ENCODE data around the gene PKNOX2.

Gene PKNOX2

GRCh38 chr11:125239585-125240560 is 75.3 kb downstream of the PKNOX2 start:
- DNase-seq: no peak

- no peak for DNase-seq
Measured at GRCh38 chr11:125241104-125241503, 76.6 kb downstream of the PKNOX2 start.

DNA sequence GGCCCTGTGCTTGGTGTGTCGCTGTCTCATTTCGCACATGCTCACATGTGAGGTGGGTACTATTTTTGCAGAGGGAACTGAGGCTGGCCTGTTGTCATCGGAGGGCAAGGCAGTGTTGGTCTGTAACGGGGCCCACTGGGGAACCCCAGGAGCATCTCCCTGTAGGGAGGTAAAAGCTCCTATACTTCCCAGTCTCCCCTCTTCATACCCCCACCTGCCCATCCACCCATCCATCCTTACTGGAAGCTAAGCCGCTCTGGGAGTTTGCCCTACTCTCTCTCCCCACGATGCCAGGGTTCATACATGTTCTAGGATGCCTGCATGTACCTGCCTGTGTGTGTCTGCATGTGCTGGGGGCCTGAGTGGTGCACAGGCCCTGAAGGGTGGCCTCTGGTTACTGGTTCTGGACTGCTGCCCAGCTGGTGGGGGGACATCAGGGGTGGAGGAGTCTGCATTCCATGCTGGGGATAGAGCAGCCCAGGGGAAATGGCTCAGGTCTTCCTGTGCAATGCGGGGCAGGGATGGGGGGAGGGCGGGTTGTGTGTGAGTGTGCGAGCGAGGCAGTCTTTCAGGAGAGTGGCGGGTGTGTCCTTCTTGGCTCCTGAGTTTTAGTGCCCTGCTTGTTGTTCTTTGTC is 77.7 kb downstream of the PKNOX2 start:
- DNase-seq: no peak

- DNase-seq: no peak
Measured at GRCh38 chr11:125244166-125244565, 79.6 kb downstream of the PKNOX2 start.

GRCh38 chr11:125245299-125245698 is 80.7 kb downstream of the PKNOX2 start:
- DNase-seq: no peak

GRCh38 chr11:125247431-125247830 is 82.9 kb downstream of the PKNOX2 start:
- no peak for DNase-seq

- no peak for DNase-seq
Measured at GRCh38 chr11:125250318-125251213, 86.0 kb downstream of the PKNOX2 start.

DNA sequence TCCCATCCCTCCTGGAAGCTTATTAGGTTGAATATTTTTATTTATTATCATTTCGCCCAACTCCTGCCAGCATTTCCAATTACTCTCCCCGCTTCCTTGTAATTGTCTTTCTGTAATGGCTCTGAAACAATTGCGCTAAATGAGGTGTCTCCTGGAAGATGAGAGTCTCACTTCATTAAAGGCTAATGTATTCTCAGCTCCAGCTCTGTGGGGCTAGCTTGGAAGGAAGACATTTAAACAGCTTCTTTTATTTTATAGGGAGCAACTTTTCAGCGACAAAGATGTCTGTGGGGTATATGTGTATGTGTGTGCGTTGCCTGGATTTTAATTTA is 86.6 kb downstream of the PKNOX2 start:
- DNase-seq: no peak

GRCh38 chr11:125251956-125252355 is 87.4 kb downstream of the PKNOX2 start:
- DNase-seq: no peak

DNA sequence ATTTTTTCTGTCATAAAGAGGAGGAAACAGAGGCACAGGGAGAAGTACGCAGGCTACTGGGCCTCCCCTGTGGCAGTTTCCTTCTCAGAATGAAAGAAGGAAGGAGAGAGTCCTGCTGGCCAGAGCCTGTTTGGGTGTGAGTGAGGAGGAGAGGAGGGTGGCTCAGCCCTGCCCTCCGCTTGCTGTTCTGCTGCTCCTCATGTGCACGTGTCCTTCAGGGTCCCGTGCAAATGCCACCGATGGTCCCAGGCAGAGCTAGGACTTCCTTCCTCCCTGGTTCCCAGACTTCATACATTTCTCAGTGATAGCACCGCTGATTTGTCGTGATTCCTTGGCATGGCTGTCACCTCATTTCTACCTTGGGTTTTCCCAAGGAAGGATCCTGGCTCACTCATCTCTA is 88.7 kb downstream of the PKNOX2 start:
- no peak for DNase-seq

- DNase-seq: no peak
Measured at GRCh38 chr11:125253795-125254525, 89.4 kb downstream of the PKNOX2 start.

- no peak for DNase-seq
Measured at GRCh38 chr11:125256541-125257189, 92.1 kb downstream of the PKNOX2 start.

- no peak for DNase-seq
Measured at GRCh38 chr11:125257190-125257579, 92.6 kb downstream of the PKNOX2 start.

- no peak for DNase-seq
Measured at GRCh38 chr11:125257751-125258150, 93.2 kb downstream of the PKNOX2 start.

DNA sequence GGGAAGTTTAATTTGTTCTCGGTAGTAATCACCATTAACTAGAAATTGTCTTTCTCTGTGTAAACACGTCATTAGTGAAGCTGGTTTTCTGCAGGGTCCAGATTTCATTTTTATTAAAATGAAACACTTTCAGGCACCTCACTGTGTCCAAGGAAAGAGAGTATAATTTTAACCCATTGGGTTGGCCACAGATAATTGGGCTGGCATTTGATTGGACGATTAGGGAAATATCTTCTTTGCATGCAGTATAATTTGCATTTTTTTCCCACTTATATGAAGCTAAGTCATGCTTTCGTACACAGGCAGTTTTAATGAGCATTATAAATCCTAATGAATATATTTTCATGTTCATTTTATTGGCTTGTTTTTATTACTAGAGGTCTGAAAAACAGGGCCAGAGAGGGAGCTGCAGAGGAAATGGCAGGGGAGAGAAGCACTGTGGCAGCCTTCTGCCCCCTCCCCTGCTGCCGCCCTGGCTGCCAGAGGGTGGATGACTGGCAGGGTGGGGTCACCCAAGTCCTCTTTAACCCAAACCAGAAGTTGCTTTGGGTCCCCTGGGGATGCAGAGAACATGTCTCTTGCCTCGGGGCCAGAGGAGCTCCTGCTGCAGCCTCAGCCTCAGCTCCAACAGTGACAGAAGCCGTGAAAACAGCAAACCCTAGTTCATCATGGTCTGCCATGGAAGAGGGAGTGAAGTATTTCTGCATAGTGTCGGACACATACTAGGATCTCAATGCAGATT is 93.9 kb downstream of the PKNOX2 start:
- DNase-seq: no peak

GRCh38 chr11:125261588-125261987 is 97.0 kb downstream of the PKNOX2 start:
- DNase-seq: no peak

GRCh38 chr11:125262194-125262829 is 97.8 kb downstream of the PKNOX2 start:
- DNase-seq: no peak

GRCh38 chr11:125262830-125263218 is 98.3 kb downstream of the PKNOX2 start:
- DNase-seq: no peak

DNA sequence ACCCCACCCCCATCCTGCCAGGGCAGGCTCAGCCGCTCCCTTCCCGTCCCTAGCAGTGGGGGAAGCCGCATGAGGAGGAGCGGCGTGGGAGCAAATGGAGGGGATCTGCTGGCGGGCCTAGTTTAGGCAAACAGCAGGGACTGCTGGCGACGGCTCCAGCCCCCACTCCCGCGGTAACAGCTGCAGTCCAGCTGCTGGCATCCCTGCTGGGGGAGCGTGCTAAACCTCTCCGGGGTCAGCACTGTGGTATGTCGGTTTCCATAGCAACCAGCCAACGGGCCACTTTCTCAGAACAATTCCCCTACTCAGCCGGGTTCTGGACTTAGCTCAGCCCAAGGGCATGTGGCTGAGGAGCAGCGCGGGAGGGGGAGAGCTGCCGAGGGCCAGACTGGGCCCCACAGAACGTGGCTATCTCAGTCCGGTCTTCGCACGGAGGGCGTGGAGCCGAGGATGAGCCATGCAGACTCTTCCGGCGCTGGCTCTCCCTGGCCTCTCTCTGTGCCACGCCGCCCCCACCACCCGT is 98.8 kb downstream of the PKNOX2 start:
- no peak for DNase-seq

All from stimulated activated CD4-positive, alpha-beta T cell treated with anti-CD3 and anti-CD28 coated beads, Interleukin-1b, Interleukin-23, amount 100 ng/mL, for 48 hours (primary cell).